Activated CD8-positive, alpha-beta memory T cell treated with anti-CD3 and anti-CD28 coated beads for 36 hours (primary cell): ENCODE measurements around the gene MUC12. TPM values are rescaled to one million over a fixed set of nuclear protein-coding genes. Genes with fewer than 3 reads are reported as not detected.

Experiments
- CTCF ChIA-PET: fragments of 350-600 bp; sonication (Branson Sonifier 250); formaldehyde crosslinking; loops from one replicate; lab custom pipeline; 2021; ENCODE audit warnings: antibody characterized with exemption; lab: Charles Lee
- POLR2A ChIA-PET: fragments of 350-600 bp; sonication (Branson Sonifier 250); formaldehyde crosslinking; loops from one replicate; lab custom pipeline; 2021; ENCODE audit warnings: antibody characterized with exemption; lab: Charles Lee
- total RNA-seq, 2 experiments: library from RNA; stranded (reverse); gene quantifications; one replicate each; pipeline ENCODE4 v1.2.3, GENCODE V29; 2021

MUC12 gene
- total RNA-seq, 2 experiments from 2014 or later: 0.44 TPM; not detected in 1

DNA sequence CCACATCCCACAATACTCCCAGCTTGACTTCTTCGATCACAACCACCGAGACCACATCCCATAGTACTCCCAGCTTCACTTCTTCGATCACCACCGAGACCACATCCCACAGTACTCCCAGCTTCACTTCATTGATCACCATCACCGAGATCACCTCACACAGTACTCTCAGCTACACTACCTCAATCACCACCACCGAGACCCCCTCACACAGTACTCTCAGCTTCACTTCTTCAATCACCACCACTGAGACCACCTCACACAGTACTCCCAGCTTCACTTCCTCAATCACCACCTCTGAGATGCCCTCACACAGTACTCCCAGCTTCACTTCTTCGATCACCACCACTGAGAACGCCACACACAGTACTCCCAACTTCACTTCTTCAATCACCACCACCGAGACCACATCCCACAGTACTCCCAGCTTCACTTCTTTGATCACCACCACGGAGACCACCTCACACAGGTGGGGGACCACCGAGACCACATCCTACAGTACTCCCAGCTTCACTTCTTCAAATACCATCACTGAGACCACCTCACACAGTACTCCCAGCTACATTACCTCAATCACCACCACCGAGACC lies 11.4 kb upstream of the MUC12 start:
- ChIA-PET CTCF (interaction anchor here (0.5 to 1.2 kb wide), 7 partner anchors 16 to 341 kb away, joined by 3 to 4 read pairs (median 3); no protein-coding TSS in a partner anchor), POLR2A (no interaction called here)

DNA sequence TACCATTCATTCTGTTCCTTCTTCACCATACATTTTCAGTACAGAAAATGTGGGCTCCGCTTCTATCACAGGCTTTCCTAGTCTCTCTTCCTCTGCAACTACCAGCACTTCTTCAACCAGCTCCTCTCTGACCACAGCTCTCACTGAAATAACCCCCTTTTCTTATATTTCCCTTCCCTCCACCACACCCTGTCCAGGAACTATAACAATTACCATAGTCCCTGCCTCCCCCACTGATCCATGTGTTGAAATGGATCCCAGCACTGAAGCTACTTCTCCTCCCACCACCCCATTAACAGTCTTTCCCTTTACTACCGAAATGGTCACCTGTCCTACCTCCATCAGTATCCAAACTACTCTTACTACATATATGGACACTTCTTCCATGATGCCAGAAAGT lies 9.5 kb upstream of the MUC12 start:
- POLR2A ChIA-PET: no interaction called here
- CTCF ChIA-PET: no interaction called here

DNA sequence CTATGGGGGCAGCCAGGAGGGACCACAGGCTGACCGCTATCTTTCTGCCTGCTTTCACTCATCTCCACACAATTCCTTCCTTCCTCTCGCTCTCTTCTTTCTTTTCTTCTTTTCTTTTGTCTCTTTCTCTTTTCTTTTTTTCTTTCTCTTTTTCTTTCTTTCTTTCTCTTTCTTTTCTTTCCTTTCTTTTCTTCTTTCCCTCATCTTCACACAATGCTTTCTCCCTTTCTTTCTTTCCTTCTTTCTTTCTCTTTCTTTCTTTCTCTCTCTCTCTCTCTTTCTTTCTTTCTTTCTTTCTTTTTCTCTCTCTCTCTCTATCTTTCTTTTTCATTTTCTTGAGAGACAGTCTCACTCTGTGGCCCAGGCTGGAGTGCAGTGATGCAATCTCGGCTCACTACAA lies 6.8 kb upstream of the MUC12 start:
- CTCF ChIA-PET: no interaction called here
- POLR2A ChIA-PET: no interaction called here

DNA sequence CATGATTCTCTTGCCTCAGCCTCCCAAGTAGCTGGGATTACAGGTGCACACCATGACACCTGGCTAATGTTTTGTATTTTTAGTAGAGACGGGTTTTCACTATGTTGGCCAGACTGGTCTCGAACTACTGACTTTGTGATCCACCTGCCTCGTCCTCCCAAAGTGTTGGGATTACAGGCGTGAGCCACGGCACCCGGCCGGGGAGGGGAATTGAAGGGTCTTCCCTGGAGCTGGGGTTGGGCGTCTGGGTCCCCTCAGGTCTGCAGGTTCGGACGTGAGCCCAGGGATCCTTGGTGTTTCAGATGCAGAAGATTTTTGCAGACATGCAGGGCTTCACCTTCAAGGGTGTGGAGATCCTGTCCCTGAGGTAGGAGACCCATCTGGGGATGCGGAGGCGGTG lies 6.0 kb upstream of the MUC12 start:
- CTCF ChIA-PET: no interaction called here
- POLR2A ChIA-PET: no interaction called here

DNA sequence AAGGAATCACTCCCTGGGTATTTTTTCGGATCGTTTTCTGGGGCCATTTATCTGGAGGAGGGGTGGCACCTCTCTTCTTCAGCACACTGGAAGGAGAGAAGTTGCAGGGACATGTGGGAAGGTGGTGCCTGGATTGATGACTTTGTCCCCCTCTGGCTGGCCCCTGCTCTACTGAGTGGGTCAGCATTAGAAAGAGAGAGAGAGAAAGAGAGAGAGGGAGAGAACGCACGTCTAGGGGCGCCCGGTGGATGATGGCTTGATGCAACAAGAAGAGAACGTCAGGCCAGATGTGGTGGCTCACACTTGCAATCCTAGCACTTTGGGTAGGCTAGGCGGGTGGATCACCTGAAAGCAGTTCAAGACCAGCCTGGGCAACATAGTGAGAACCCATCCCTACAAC lies 5.5 kb upstream of the MUC12 start:
- CTCF ChIA-PET: no interaction called here
- POLR2A ChIA-PET: no interaction called here

DNA sequence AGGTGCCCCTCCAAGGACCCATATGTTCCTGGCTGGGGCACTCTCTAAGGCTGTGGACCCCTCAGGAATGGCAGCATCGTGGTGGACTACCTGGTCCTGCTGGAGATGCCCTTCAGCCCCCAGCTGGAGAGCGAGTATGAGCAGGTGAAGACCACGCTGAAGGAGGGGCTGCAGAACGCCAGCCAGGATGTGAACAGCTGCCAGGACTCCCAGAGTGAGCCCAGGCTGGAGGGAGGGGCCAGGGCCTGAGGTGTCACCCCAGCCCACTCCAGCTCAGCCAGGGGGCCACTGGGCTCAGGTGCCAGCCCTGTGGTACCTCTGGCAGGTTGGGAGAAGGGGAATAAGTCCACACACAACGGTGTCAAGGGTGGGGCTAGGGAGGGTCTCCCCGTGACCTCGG lies 4.7 kb upstream of the MUC12 start:
- CTCF ChIA-PET: no interaction called here
- POLR2A ChIA-PET: no interaction called here

DNA sequence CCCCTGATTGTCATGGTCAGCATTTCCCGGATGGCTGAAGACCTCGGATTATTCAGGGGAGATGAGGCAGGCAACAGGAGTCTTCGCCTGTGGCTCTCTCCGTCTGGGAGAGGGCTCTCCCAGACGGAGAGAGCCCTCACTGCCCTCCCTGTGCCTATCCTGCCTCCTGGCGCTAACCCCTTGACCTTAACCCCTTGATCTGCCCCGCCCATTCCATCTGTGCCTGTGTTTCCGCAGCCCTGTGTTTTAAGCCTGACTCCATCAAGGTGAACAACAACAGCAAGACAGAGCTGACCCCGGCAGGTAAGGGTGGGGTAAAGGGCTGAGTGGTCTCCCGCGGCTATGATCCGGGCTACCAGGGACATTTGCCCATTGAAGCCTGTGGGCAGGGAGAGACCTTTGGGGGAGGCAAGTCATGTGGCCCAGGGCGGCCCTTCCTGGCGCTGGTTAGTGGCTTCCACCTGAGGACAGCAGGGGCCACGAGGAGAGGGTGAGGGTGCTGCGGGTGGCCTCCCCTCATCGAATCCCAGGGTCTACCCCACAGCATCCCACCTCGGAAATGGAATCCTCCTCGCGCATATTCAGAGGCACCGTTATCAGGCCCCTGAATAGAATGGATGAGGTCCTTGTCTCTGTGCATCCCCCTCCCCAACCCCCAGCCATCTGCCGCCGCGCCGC lies 4.2 kb upstream of the MUC12 start:
- ChIA-PET CTCF (interaction anchor here (0.6 to 1.3 kb wide), 2 partner anchors 112 to 113 kb away, joined by 3 to 4 read pairs; no protein-coding TSS in a partner anchor), POLR2A (no interaction called here)

- ChIA-PET CTCF (interaction anchor here (0.6 to 1.3 kb wide), 4 partner anchors 93 to 259 kb away, joined by 3 to 5 read pairs (median 4); no protein-coding TSS in a partner anchor), POLR2A (interaction anchor here (0.6 kb wide), 1 partner anchor 54 kb away, joined by 4 read pairs; the partner anchor contains the start of gene MUC17)
Observed at GRCh38 chr7:100965723-100966541, 3.4 kb upstream of the MUC12 start.

DNA sequence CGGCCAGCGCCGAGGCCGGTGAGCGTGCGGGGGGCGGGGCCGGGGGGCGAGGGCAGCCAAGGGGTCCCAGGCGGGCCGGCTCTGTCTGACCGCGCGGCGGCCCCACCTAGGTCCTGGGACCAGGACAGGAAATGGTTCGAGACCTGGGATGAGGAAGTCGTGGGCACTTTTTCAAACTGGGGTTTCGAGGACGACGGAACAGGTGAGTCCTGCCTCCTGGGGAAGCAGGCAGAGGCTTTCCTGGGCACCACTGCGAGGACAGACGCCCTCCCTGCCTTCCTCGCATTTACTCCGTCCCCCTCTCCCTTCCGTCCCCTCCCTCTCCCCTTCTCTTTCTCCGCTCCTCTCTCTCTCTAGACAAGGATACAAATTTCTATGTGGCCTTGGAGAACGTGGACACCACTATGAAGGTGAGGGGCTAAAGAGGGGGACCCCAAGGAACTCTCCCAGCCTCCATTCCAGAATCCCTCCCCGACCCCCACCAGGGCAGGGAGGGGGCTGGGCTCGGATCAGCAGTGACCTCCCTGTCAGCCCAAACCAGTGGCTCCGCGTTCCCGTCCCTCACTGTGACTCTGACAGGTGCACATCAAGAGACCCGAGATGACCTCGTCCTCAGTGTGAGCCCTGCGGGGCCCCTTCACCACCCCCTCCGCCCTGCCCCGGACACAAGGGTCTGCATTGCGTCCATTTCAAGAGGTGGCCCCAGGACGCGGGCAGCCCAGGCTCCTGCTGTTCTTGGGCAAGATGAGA lies 2.6 kb upstream of the MUC12 start:
- ChIA-PET CTCF (interaction anchor here (0.7 to 1.3 kb wide), 3 partner anchors 92 to 258 kb away, joined by 3 to 5 read pairs (median 3); no protein-coding TSS in a partner anchor), POLR2A (no interaction called here)

DNA sequence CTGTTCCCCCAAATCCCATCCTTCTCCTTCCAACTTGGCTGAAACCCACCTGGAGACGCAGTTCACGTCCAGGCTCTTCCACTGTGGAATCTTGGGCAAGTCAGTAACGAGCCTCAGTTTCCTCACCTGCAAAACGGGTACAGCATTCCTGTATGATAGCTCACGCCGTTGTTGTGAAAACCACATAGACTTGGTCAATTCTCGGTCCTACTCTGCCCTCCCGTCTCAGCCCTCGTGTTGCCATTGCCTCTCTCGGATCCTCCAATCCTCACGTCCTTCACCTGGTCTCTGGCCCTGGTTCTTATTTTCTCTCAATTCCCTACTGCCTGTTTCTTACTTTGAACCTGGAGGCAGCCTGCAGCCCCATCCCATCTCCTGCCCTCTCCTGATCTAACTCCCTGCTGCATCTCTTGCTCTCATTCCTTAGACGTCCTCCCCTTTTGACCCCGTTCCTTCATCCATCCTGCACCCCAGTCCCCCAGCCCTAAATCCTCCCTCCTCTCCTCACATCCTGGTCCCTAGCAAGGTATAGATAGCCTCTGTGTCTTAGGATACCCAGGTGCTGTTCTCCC lies 2.0 kb upstream of the MUC12 start:
- ChIA-PET POLR2A (no interaction called here), CTCF (no interaction called here)

GRCh38 chr7:100968031-100968430 lies 1.3 kb upstream of the MUC12 start:
- ChIA-PET CTCF (no interaction called here), POLR2A (no interaction called here)

DNA sequence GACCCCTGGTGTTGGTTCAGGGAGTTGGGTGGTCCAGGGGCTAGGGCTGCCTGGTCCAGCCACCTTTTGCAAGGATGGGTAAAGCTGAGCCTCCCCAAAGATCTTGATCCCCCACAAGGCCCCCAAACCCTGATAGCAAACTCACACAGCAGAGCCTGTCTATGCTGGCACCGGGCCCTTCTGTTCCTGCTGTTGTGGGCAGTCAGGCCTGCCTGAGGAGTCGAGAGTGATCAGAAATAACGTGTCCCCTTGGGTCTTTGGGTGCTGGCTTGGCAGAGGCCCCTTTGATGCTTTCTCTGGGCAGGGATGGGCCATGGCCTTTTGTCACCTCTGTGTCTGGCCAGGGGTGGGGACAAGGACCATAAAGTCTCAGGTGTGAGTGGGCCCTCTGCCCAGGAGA lies 715 bp upstream of the MUC12 start:
- POLR2A ChIA-PET: no interaction called here
- CTCF ChIA-PET: no interaction called here

GRCh38 chr7:100971111-100972001 lies 2.0 kb downstream of the MUC12 start:
- POLR2A ChIA-PET: no interaction called here
- CTCF ChIA-PET: interaction anchor here (1.2 kb wide), 1 partner anchor 827 kb away, joined by 3 read pairs; no protein-coding TSS in a partner anchor

DNA sequence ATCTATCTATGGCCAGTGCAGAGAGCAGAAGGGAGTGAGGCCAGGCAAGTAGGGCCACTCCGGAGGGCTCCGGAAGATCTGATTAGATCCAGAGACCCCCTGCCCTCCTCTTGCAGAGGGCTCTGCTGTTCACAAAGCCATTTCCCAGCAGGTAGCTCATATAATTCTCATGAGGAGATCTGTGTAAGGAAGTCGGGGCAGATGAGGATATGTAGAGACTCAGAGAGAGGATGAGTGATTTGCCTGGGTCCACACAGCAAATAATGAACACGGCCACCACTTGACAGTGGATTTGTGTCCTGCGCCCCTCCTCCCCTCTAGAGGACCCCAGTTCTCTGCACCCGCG lies 2.6 kb downstream of the MUC12 start:
- CTCF ChIA-PET: no interaction called here

GRCh38 chr7:100974021-100974420 lies 4.7 kb downstream of the MUC12 start:
- ChIA-PET CTCF (interaction anchor here (0.7 kb wide), 1 partner anchor 17 kb away, joined by 3 read pairs; no protein-coding TSS in a partner anchor), POLR2A (no interaction called here)

More for the DNA sequence above, 2.6 kb downstream of the MUC12 start:
- POLR2A ChIA-PET: no interaction called here

- POLR2A ChIA-PET: no interaction called here
- CTCF ChIA-PET: no interaction called here
Observed at GRCh38 chr7:100975371-100975821, 6.0 kb downstream of the MUC12 start.

- ChIA-PET CTCF (interaction anchor here (0.7 kb wide), 1 partner anchor 922 kb away, joined by 3 read pairs; no protein-coding TSS in a partner anchor), POLR2A (no interaction called here)
Observed at GRCh38 chr7:100978300-100978699, 8.9 kb downstream of the MUC12 start.
